ENCODE results near the gene LYRM9. TPM values are rescaled to one million over a fixed set of nuclear protein-coding genes. Genes with fewer than 3 reads are reported as not detected.

The LYRM9 gene
- total and polyA plus RNA-seq, 9 of the 15 experiments (the other 6 are each of a cell fraction or from before 2014, with no cell fraction given) = 0.98 to 4.7 (median 1.8) TPM

DNA sequence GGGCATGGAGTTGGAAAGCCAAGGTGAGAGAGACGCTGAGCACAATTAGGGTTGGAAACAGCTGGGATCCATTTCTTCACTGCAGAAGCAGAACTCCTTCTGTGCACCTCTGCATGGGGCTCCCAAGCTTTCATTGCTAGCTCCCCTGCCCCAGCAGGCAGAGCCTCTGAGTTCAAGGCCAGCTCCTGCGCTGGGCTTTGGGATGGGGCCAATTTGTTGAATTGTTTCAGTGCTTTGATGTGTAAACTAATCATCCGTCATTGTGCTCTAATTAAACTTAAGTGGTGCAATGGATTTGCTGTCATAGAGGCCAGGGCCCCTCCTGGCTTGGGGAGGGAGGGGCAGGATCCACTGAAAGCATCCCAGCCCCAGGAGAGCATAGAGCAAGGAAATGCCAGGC, 13.5 kb upstream of the LYRM9 start:
- Histone ChIP-seq H3K79me2 (ENCODE audit: control insufficient read depth, insufficient read depth, low read length) (no peaks in the 10 kb centered on the region), H3K4me1 (replicated peaks in 1 of 2; ENCODE audit: control insufficient read depth in 2 of 2, insufficient read depth in 2 of 2, low read length in 2 of 2) (peaks cover 4 to 26% of the 10 kb centered on the region in 2 experiments), H3K36me3 (ENCODE audit: control insufficient read depth, insufficient read depth, low read length) (no peaks in the 10 kb centered on the region), H3K27me3 (ENCODE audit: control insufficient read depth in 2 of 2, insufficient read depth in 2 of 2, low read length in 2 of 2) (no peaks in the 10 kb centered on the region), H3K4me3 (no peak overlapping the region), H3K9ac (ENCODE audit: insufficient read depth in 1 of 2, low read depth in 2 of 2, low read length in 2 of 2) (no peak overlapping the region), H4K20me1 (replicated peaks; ENCODE audit: control insufficient read depth, insufficient read depth, low read length) (no peaks in the 10 kb centered on the region), H2AFZ (ENCODE audit: low read depth, low read length) (no peak overlapping the region), H3K9me3 (replicated peaks; ENCODE audit: control insufficient read depth, insufficient read depth, low read depth, low read length) (no peaks in the 10 kb centered on the region), H3K4me2 (ENCODE audit: insufficient read depth, low read length) (no peak overlapping the region), H3K9me1 (ENCODE audit: control insufficient read depth, insufficient read depth, low read length) (no peaks in the 10 kb centered on the region), H3K27ac (ENCODE audit: extremely low read depth, low read depth, low read length) (no peak overlapping the region)
- no TSS peak for BruUV-seq (replicated peaks)
- in situ Hi-C loops (cut with MboI) (no loop called here), intact Hi-C loops (cut with micrococcal nuclease) (loop anchor here (5.0 kb wide), 1 partner anchor 61 kb away; no protein-coding TSS in a partner anchor)
- no peak for DNase-seq (ENCODE audit: extremely low read depth in 1 of 4, low spot score in 3 of 4)
- WGBS (ENCODE audit: insufficient coverage, low coverage, missing lambda C conversion rate) = 72% methylated on average over 3 of the region's 3 CpGs
- TF ChIP-seq SP1 (CRISPR knock-in tag; IDR thresholded peaks at IDR 0.05) (no peak), ETV5 (CRISPR knock-in tag; IDR thresholded peaks at IDR 0.05; ENCODE audit: low read depth) (no peak), ZBTB8A (IDR thresholded peaks at IDR 0.05; ENCODE audit: partially characterized antibody) (no peak), NCOR1 (IDR thresholded peaks at IDR 0.05) (no peak), ZNF408 (CRISPR knock-in tag; IDR thresholded peaks at IDR 0.05; ENCODE audit: low read depth) (no peak), MTA2 (IDR thresholded peaks at IDR 0.05; ENCODE audit: low read depth) (no peak), ZNF212 (CRISPR knock-in tag; IDR thresholded peaks at IDR 0.05) (no peak), KLF6 (CRISPR knock-in tag; IDR thresholded peaks at IDR 0.05; ENCODE audit: borderline replicate concordance) (no peak)
- TF ChIP-seq, protein P1, sequence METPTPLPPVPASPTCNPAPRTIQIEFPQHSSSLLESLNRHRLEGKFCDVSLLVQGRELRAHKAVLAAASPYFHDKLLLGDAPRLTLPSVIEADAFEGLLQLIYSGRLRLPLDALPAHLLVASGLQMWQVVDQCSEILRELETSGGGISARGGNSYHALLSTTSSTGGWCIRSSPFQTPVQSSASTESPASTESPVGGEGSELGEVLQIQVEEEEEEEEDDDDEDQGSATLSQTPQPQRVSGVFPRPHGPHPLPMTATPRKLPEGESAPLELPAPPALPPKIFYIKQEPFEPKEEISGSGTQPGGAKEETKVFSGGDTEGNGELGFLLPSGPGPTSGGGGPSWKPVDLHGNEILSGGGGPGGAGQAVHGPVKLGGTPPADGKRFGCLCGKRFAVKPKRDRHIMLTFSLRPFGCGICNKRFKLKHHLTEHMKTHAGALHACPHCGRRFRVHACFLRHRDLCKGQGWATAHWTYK (CRISPR knock-in tag; IDR thresholded peaks at IDR 0.05) = no peak
- no peak for FAIRE-seq
- CTCF ChIA-PET (ENCODE audit: low intra/inter-chr PET ratio) = no interaction called here
- no peak for ATAC-seq
- POLR2A ChIA-PET = interaction anchor here (1.0 kb wide), 1 partner anchor 14 kb away, joined by 4 read pairs; the partner anchor contains the start of gene LYRM9

Data from K562 (cell line).